Ovary (tissue), 9 donors: Measurements from ENCODE around the gene P4HA3. TPM values are rescaled to one million over a fixed set of nuclear protein-coding genes. Genes with fewer than 3 reads are reported as not detected.

Experiments used
- DNase-seq, 5 donors: peaks; one replicate each; pipeline ENCODE4 v3.0.0-alpha.2; 2019 to 2020
- H3K27ac ChIP-seq, 2 donors: fragments of 200-600 bp; one replicate each; pipeline versions ENCODE4 v1.5.1 to v1.8.0; 2019 to 2022
- H3K27me3 ChIP-seq: fragments of 200-600 bp; one replicate; pipeline ENCODE4 v1.8.0; 2022
- H3K36me3 ChIP-seq: fragments of 200-600 bp; sonication (generic); one replicate; pipeline ENCODE4 v1.5.1; 2019
- H3K4me1 ChIP-seq: one replicate; pipeline ENCODE4 v1.8.1; 2013; ENCODE audit warnings: mild to moderate bottlenecking, moderate library complexity; ENCODE audit not compliant: insufficient read depth
- H3K4me3 ChIP-seq: fragments of 200-600 bp; sonication (generic); one replicate; pipeline ENCODE4 v1.5.1; 2017
- H3K9me3 ChIP-seq, 2 donors: fragments of 200-600 bp in 1 of 2; sonication (generic) in 1 of 2; one replicate each; pipeline versions ENCODE4 v1.5.1 to v1.8.1; 2013 to 2019; ENCODE audit warnings: mild to moderate bottlenecking in 1 of 2, moderate library complexity in 1 of 2
- CTCF ChIP-seq, 3 donors: fragments of 450-650 bp in 2 of 3; fragments of 200-600 bp in 1 of 3; IDR thresholded peaks; one replicate each; pipeline versions ENCODE4 v1.5.1 to v1.8.0; 2016 to 2022; ENCODE audit warnings: antibody characterized with exemption in 3 of 3, mild to moderate bottlenecking in 1 of 3
- EP300 ChIP-seq: sonication (generic); formaldehyde crosslinking; IDR thresholded peaks from one replicate; pipeline ENCODE4 v1.6.1; 2017; ENCODE audit warnings: antibody characterized with exemption
- POLR2A ChIP-seq: fragments of 450-650 bp; IDR thresholded peaks from one replicate; pipeline ENCODE4 v1.6.1; 2017; ENCODE audit warnings: antibody characterized with exemption, mild to moderate bottlenecking, moderate library complexity
- WGBS, 3 donors: extraction: QIAGEN DNeasy Blood & Tissue Kit in 1 of 3; methylation state at CpG; one replicate each; pipeline versions ENCODE4 v1.1.5 to v1.1.7; 2013 to 2017; 5-methylcytosine and 5-hydroxymethylcytosine counted together
- intact Hi-C, 4 donors: fragments of 100-400 bp; cut with DNase I; formaldehyde crosslinking; loops; one replicate each; pipeline versions ENCODE4 v1.11.0 to v1.15.1; 2022 to 2023
- polyA plus RNA-seq, 2 donors: library from polyadenylated mRNA; stranded (reverse); fragments of 200-250 nt in 1 of 2; fragments of 350-450 nt in 1 of 2; fragmentation: Illumina TruSeq in 1 of 2; extraction: RNeasy Lipid Tissue Mini Kit (QIAGEN cat#74804) in 1 of 2; gene quantifications; one replicate each; pipeline ENCODE4 v1.2.3, GENCODE V29; 2013 to 2014
- total RNA-seq, 7 donors: library from RNA; depleted of rRNA in 2 of 7; stranded (reverse); fragments of >200 nt in 2 of 7; fragmentation: NEBNext Ultra II Directional in 3 of 7; extraction: Animal tissue kit (Norgen Biotek cat#: 25700) in 3 of 7; gene quantifications; one replicate each; pipeline versions ENCODE4 v1.1.0 to v1.2.4, GENCODE V29; 2016 to 2023
- donor health status: DM: no; HTN: no; CAD: no; lungs with moderate emphysema.
- donor health status: DM: no; HTN: no; CAD: no.
- donor health status: Bipolar disorder and iron deficiency.
- donor health status: DM: yes; HTN: yes; CAD: no.
- donor health status: DM: no; HTN: no; CAD: no.
- donor health status: DM: yes; HTN: yes; CAD: no.

Gene P4HA3
- total and polyA plus RNA-seq, 9 donors = 0.28 to 5.6 (median 1.0) TPM

DNA sequence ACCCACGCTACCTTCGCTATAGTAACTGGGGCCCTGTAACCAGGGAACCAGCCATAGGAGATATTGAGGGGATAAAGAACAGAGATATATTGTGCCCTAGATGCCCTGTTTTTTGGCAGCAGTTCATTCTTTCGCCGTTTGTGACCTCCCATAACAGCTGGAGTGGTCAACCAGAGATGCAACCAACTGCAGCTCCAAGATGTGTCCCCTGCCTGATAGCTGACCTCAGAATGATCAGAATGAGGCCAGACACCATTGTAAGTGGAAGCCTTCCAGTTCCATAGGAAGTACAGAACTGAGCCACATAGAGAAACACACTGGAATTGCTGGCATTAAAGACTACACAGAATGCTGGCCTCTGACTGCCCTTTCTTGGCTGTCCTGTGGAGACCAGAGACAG lies 39.2 kb downstream of the P4HA3 start:
- intact Hi-C loops = no loop called here
- Histone ChIP-seq H3K27ac (no peak overlapping the region), H3K4me3 (no peak overlapping the region), H3K9me3 (no peaks in the 10 kb centered on the region), H3K4me1 (no peaks in the 10 kb centered on the region), H3K27me3 (no peaks in the 10 kb centered on the region), H3K36me3 (no peaks in the 10 kb centered on the region)
- TF ChIP-seq EP300 (no peak), CTCF (IDR thresholded peaks at IDR 0.05) (no peak), POLR2A (no peak)
- DNase-seq = no peak
- WGBS, 3 donors = 64 to 77% (median 73%) methylated on average over 4 of the region's 4 CpGs

DNA sequence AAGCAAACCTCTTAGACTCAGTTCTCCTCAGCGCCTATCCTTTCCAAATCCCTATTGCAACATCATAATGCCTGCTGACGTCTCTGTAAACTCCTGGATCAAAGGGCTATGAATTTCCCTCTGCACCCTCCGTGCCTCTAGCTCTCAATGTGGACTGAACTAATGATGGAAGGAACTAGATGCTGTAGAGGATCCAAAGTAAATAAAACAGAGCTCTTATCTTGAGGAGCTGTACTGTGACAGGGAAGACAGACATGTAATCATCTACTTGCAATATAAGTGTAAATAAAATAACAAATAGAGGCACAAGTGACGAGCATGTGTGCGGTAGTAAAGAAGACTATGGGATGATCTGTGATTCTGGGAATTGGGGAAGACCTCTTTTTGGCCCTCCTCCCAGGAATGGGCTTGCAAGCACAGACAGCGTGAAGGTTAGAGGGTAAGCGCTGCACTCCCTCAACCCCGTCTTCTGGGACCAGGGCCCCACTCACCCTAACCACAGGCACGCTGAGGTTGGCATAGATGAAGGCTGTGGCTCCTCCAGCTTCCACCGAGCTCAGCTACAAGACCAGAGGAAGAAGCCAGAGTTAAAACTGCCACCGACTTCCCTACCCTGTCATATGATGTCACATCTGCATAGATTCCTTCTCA lies 42.2 kb downstream of the P4HA3 start:
- WGBS, 3 donors = 78 to 86% (median 82%) methylated on average over 11 of the region's 11 CpGs
- intact Hi-C loops = no loop called here
- no peaks in the 10 kb centered on the region for H3K27me3 ChIP-seq
- H3K4me3 ChIP-seq = no peak overlapping the region
- no peaks in the 10 kb centered on the region for H3K36me3 ChIP-seq
- DNase-seq = no peak
- no peak for TF ChIP-seq EP300
- H3K4me1 ChIP-seq = no peaks in the 10 kb centered on the region
- H3K27ac ChIP-seq = no peak overlapping the region
- H3K9me3 ChIP-seq = no peaks in the 10 kb centered on the region

DNA sequence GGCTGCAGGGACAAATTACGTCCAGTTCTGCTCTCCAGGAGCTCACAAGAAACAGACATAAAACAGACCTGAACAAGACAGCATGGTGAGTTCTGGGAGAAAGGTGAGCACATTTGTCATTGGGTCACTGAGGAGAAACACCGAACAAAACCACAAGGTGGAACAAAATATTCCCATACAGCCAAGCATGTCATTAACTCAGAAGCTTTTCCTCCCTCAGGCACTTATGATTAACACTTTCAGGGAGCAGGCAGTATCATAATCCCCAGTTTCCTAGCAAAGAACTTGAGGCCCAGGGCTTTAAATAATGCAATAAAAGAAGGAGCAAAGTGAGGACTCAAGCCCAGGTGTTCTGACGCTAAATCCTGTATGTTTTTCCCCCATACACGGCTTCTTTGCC lies 43.0 kb downstream of the P4HA3 start:
- Histone ChIP-seq H3K4me3 (no peak overlapping the region), H3K27me3 (no peaks in the 10 kb centered on the region), H3K4me1 (no peaks in the 10 kb centered on the region), H3K27ac (no peak overlapping the region), H3K36me3 (no peaks in the 10 kb centered on the region), H3K9me3 (no peaks in the 10 kb centered on the region)
- no peak for TF ChIP-seq CTCF (IDR thresholded peaks at IDR 0.05)
- TF ChIP-seq POLR2A = no peak
- no peak for TF ChIP-seq EP300
- DNase-seq = no peak
- intact Hi-C loops = no loop called here
- 68 to 74% (median 69%) methylated on average over 4 of the region's 4 CpGs for WGBS, 3 donors

DNA sequence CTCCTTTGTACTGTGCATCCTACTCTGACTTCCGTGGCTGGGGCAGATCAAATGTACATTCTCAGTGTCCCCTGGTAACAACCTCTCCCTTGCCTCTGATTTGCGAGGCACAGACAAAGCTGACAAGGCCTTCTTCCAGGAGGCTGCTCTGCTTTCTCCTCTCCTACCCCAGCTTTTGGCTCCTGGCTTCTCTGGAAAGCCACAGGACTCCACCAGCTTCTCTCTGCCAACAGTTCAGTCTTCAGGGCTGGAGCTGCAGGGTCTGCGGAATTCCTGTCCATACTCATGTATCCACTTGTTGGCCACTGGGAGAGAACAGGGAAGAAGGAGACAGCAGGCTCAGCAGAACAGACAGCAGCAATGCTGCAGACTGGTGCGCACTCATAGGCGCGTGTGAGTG lies 44.4 kb downstream of the P4HA3 start:
- 88 to 95% (median 94%) methylated on average over 6 of the region's 6 CpGs for WGBS, 3 donors
- Histone ChIP-seq H3K27me3 (no peaks in the 10 kb centered on the region), H3K36me3 (no peaks in the 10 kb centered on the region), H3K27ac (no peak overlapping the region), H3K4me1 (no peaks in the 10 kb centered on the region), H3K4me3 (no peak overlapping the region), H3K9me3 (no peaks in the 10 kb centered on the region)
- TF ChIP-seq CTCF (IDR thresholded peaks at IDR 0.05) = no peak
- TF ChIP-seq EP300 = no peak
- no peak for TF ChIP-seq POLR2A
- intact Hi-C loops = no loop called here
- DNase-seq = no peak

DNA sequence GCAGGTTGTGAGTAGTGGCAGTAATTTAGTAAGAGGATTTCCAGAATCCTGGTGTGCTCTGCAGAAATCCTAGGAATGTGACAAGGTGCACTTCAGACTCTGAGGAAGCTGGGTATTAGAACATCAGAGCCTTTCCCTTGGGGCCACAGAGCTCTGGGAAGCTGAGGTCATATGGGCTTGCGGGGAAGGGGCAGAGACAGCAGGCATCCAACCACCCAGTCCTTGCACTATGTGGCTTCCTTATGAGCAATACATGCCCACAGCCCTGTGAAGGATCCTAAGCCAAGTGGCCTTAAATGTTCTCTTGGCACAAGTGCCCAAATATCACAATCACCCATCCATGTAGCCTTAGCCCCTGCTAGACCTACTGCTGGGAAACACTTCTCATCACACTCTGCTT lies 46.2 kb downstream of the P4HA3 start:
- no peaks in the 10 kb centered on the region for H3K9me3 ChIP-seq
- H3K4me3 ChIP-seq = no peak overlapping the region
- H3K36me3 ChIP-seq = no peaks in the 10 kb centered on the region
- no peak for DNase-seq
- no peak for TF ChIP-seq EP300
- no peak for TF ChIP-seq CTCF (IDR thresholded peaks at IDR 0.05)
- no peak for TF ChIP-seq POLR2A
- intact Hi-C loops = no loop called here
- no peaks in the 10 kb centered on the region for H3K27me3 ChIP-seq
- WGBS, 3 donors = 82 to 100% (median 100%) methylated on average over 1 of the region's 1 CpG
- no peaks in the 10 kb centered on the region for H3K4me1 ChIP-seq
- H3K27ac ChIP-seq = no peak overlapping the region
